Heart left ventricle (tissue), 16 donors: ENCODE results near the gene SCYGR1. TPM values are rescaled to one million over a fixed set of nuclear protein-coding genes. Genes with fewer than 3 reads are reported as not detected.

Experiments used
- ATAC-seq, 4 donors: fragments of 200-7000 bp; cut with Tn5 transposase; one replicate each; pipeline ENCODE4 v1.9.1; 2020 to 2022; ENCODE audit warnings: moderate library complexity in 4 of 4, mild to moderate bottlenecking in 3 of 4, moderate number of reproducible peaks in 1 of 4
- DNase-seq, 5 donors: peaks; one replicate each; pipeline ENCODE4 v3.0.0-alpha.2; 2020
- H3K27ac ChIP-seq, 12 donors: fragments of 200-600 bp; sonication (generic) in 4 of 12; one replicate each; pipeline versions ENCODE4 v1.5.0 to v1.8.0; 2016 to 2022; ENCODE audit warnings: mild to moderate bottlenecking in 2 of 12
- H3K27me3 ChIP-seq, 9 donors: fragments of 200-600 bp; sonication (generic) in 2 of 9; one replicate each; pipeline versions ENCODE4 v1.5.1 to v1.8.0; 2016 to 2022; ENCODE audit warnings: mild to moderate bottlenecking in 3 of 9
- H3K36me3 ChIP-seq, 9 donors: fragments of 200-600 bp; sonication (generic) in 2 of 9; one replicate each; pipeline versions ENCODE4 v1.5.0 to v1.8.0; 2018 to 2022; ENCODE audit warnings: mild to moderate bottlenecking in 2 of 9
- H3K4me1 ChIP-seq, 12 donors: fragments of 200-600 bp; sonication (generic) in 4 of 12; one replicate each; pipeline versions ENCODE4 v1.5.0 to v1.8.0; 2016 to 2022; ENCODE audit warnings: mild to moderate bottlenecking in 3 of 12
- H3K4me3 ChIP-seq, 12 donors: fragments of 200-600 bp; sonication (generic) in 4 of 12; one replicate each; pipeline versions ENCODE4 v1.5.0 to v1.8.0; 2017 to 2022; ENCODE audit warnings: mild to moderate bottlenecking in 9 of 12, moderate library complexity in 4 of 12
- H3K9me3 ChIP-seq, 12 donors: fragments of 200-600 bp; sonication (generic) in 4 of 12; one replicate each; pipeline versions ENCODE4 v1.5.0 to v1.8.0; 2016 to 2022; ENCODE audit warnings: mild to moderate bottlenecking in 1 of 12
- POLR2A ChIP-seq, 2 donors: fragments of 450-650 bp; IDR thresholded peaks; one replicate each; pipeline ENCODE4 v1.6.1; 2017; ENCODE audit warnings: antibody characterized with exemption in 2 of 2, mild to moderate bottlenecking in 2 of 2, moderate library complexity in 2 of 2
- WGBS, 4 donors: extraction: QIAGEN DNeasy Blood & Tissue Kit in 2 of 4; methylation state at CpG; one replicate each; pipeline versions ENCODE4 v1.1.5 to v1.1.7; 2013 to 2018; 5-methylcytosine and 5-hydroxymethylcytosine counted together
- intact Hi-C, 10 donors: fragments of 100-400 bp; cut with DNase I; formaldehyde crosslinking; loops; one replicate each; pipeline versions ENCODE4 v1.11.1 to v1.14.2; 2022
- polyA plus RNA-seq, 2 donors: library from polyadenylated mRNA; stranded (reverse); fragments of 200-250 nt; gene quantifications; one replicate each; pipeline ENCODE4 v1.2.3, GENCODE V29; 2013
- total RNA-seq, 9 donors: library from RNA; depleted of rRNA in 2 of 9; stranded (reverse); fragments of >200 nt in 2 of 9; fragmentation: NEBNext Ultra II Directional in 3 of 9; extraction: Animal tissue kit (Norgen Biotek cat#: 25700) in 3 of 9; gene quantifications; one replicate each; pipeline versions ENCODE4 v1.1.0 to v1.2.4, GENCODE V29; 2016 to 2023
- TF ChIP-seq, protein P1 (sequence below), 12 donors: fragments of 200-600 bp; sonication (generic) in 4 of 12; IDR thresholded peaks; one replicate each; pipeline versions ENCODE4 v1.5.0 to v1.8.0; 2018 to 2022; ENCODE audit warnings: antibody characterized with exemption in 12 of 12, mild to moderate bottlenecking in 5 of 12
- donor health status: ischemic (EF 13 %, LVEDD 7.1; RV severe dilation, severe dysfunction).
- donor health status: healthy with polysubstance abuse.
- donor health status: DM: no; HTN: yes; CAD: no.
- donor health status: DM: no; HTN: no; CAD: no.
- donor health status: ischemic (EF 25% LVEDD 6.9; RV normal size, moderate dysfunction).
- donor health status: ischemic (EF 25% LVEDD 5.7; RV mildly dilated, moderate dysfunction).
- donor health status: healthy.
- donor health status: DM: yes; HTN: yes; CAD: no.
- donor health status: ischemic (EF 35%, LVEDD 5.7; RV mildly dilated, moderate dysfunction).
- donor health status: nonischemic (EF 11% LVEDD 7.7; RV severe dilation, severe dysfunction).
- donor health status: DM: yes; HTN: yes; CAD: no.
- donor health status: PGD.
- donor health status: ischemic (EF 29% LVEDD 5.4; RV normal size, mild dysfunction).
- donor health status: nonischemic (EF 23%, LVEDD 6.1; RV moderate dilation, normal function).

SCYGR1 gene
- total and polyA plus RNA-seq, 11 donors: not detected

DNA sequence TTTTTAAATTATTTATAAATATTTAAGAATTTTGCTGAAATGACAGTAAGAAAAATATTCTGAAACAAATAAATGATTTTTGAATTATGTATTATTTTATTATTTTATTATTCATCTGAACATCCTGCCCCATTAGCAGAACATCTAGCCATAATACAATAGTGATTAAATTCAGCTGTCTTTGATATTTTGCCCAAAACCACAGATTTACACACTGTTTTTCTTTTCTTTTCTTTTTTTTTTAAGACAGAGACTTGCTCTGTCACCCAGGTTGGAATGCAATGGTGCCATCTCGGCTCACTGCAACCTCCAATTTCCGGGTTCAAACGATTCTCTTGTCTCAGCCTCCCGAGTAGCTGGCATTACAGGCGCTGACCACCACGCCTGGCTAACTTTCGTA is 1.9 kb upstream of the SCYGR1 start:
- Histone ChIP-seq H3K27ac (no peak overlapping the region), H3K36me3 (no peaks in the 10 kb centered on the region), H3K4me3 (no peak overlapping the region), H3K9me3 (peaks cover 0 to 8% (median 0%) of the 10 kb centered on the region in 12 donors), H3K4me1 (peaks cover 0 to 12% (median 0%) of the 10 kb centered on the region in 12 donors), H3K27me3 (peaks cover 0 to 4% (median 0%) of the 10 kb centered on the region in 9 donors)
- DNase-seq (no peak), ATAC-seq (no peak)
- WGBS, 4 donors: 93 to 95% (median 94%) methylated on average over 7 of the region's 7 CpGs
- intact Hi-C loops: no loop called here
- TF ChIP-seq, protein P1, sequence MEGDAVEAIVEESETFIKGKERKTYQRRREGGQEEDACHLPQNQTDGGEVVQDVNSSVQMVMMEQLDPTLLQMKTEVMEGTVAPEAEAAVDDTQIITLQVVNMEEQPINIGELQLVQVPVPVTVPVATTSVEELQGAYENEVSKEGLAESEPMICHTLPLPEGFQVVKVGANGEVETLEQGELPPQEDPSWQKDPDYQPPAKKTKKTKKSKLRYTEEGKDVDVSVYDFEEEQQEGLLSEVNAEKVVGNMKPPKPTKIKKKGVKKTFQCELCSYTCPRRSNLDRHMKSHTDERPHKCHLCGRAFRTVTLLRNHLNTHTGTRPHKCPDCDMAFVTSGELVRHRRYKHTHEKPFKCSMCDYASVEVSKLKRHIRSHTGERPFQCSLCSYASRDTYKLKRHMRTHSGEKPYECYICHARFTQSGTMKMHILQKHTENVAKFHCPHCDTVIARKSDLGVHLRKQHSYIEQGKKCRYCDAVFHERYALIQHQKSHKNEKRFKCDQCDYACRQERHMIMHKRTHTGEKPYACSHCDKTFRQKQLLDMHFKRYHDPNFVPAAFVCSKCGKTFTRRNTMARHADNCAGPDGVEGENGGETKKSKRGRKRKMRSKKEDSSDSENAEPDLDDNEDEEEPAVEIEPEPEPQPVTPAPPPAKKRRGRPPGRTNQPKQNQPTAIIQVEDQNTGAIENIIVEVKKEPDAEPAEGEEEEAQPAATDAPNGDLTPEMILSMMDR (IDR thresholded peaks at IDR 0.05): no peak

DNA sequence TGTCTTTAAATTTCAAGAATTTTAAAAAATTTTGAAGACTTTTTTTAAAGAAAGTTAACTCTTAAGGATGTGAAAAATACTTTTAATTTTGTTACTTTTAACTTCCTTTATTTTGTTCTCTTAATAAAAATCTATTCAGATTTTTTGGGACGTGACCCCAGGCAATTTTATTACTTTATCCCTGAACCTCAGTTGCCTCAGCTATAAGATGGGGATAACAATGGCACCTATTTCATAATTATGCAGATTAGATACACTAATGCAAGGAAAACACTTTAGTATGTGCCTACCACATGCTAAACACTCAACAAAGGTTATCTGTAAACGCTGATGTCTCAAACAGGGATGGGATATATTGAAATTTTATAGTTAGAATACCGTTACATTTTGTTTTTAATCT is 1.5 kb upstream of the SCYGR1 start:
- intact Hi-C loops: no loop called here
- Histone ChIP-seq H3K4me3 (no peak overlapping the region), H3K9me3 (peaks cover 0 to 8% (median 0%) of the 10 kb centered on the region in 12 donors), H3K4me1 (peaks cover 0 to 15% (median 0%) of the 10 kb centered on the region in 12 donors), H3K36me3 (no peaks in the 10 kb centered on the region), H3K27me3 (peaks cover 0 to 4% (median 0%) of the 10 kb centered on the region in 9 donors), H3K27ac (no peak overlapping the region)
- 65 to 86% (median 80%) methylated on average over 3 of the region's 3 CpGs for WGBS, 4 donors
- no peak for TF ChIP-seq POLR2A (IDR thresholded peaks at IDR 0.05)
- TF ChIP-seq, protein P1 (IDR thresholded peaks at IDR 0.05): no peak
- ATAC-seq (no peak), DNase-seq (no peak)

- Histone ChIP-seq H3K36me3 (no peaks in the 10 kb centered on the region), H3K9me3 (peaks cover 0 to 8% (median 0%) of the 10 kb centered on the region in 12 donors), H3K4me1 (peaks cover 0 to 12% (median 0%) of the 10 kb centered on the region in 12 donors), H3K4me3 (no peak overlapping the region), H3K27ac (no peak overlapping the region), H3K27me3 (peaks cover 0 to 4% (median 0%) of the 10 kb centered on the region in 9 donors)
- TF ChIP-seq, protein P1 (IDR thresholded peaks at IDR 0.05): no peak
- TF ChIP-seq POLR2A (IDR thresholded peaks at IDR 0.05): no peak
- intact Hi-C loops: no loop called here
- no peak for ATAC-seq
- 73 to 87% (median 80%) methylated on average over 7 of the region's 7 CpGs for WGBS, 4 donors
- DNase-seq: no peak
These were observed 825 bp upstream of the SCYGR1 start for GRCh38 chr2:227388537-227389011.

DNA sequence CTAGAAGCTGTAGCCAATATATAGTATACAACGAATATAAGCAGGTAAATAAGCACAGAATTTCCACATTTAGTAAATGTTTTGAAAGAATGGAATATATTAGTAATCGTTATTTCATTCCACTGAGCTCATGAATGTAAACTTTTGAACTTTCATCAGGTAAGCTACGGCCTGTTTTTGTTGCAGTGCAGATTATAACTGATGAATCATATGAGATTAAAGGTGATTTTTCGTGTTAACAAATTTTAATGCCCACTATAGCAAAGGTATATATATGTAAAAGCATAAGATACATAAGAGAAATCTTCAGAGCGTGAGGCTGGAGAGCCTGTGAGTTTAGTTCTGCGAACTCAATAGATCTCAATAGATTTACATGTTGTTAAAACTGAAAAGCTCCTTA is 1.1 kb downstream of the SCYGR1 start:
- H3K36me3 ChIP-seq: no peaks in the 10 kb centered on the region
- ATAC-seq (no peak), DNase-seq (no peak)
- TF ChIP-seq, protein P1 (IDR thresholded peaks at IDR 0.05): no peak
- TF ChIP-seq POLR2A (IDR thresholded peaks at IDR 0.05): no peak
- peaks cover 0 to 10% (median 0%) of the 10 kb centered on the region in 12 donors for H3K4me1 ChIP-seq
- H3K27ac ChIP-seq: peak overlapping the region in 1 of 12 donors; percentile 91
- WGBS, 4 donors: 67 to 83% (median 80%) methylated on average over 6 of the region's 6 CpGs
- intact Hi-C loops: no loop called here
- no peak overlapping the region for H3K4me3 ChIP-seq
- peaks cover 0 to 8% (median 0%) of the 10 kb centered on the region in 12 donors for H3K9me3 ChIP-seq
- H3K27me3 ChIP-seq: peaks cover 0 to 8% (median 0%) of the 10 kb centered on the region in 9 donors
